HG03045 (cell line): ENCODE results near the gene RNF121.

Experiments used
- ATAC-seq: cut with Tn5 transposase; IDR thresholded peaks from one replicate; pipeline ENCODE4 v1.9.1; 2021; ENCODE audit warnings: mild to moderate bottlenecking, moderate library complexity; ENCODE audit not compliant: unreplicated experiment

Gene RNF121

DNA sequence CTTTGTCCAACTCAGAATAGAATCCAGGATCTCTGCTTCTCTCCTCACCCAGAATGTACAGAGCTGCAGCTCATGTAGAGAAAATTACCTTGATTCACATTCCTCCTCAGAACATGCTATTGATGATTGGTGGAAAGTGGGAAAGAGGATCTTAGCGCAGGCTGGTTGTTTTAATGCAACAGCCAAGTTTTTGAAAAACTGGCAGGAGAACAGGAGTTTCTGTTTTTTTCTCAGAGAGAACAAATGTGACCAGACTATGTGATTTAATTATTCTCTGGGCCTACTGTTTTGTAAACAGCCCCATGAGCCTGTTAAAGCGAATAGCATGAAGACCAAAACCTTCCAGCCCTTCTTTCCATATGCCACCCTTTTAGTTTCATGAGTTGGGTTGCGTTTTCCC lies 50.8 kb downstream of the RNF121 start:
- ATAC-seq, result no peak

DNA sequence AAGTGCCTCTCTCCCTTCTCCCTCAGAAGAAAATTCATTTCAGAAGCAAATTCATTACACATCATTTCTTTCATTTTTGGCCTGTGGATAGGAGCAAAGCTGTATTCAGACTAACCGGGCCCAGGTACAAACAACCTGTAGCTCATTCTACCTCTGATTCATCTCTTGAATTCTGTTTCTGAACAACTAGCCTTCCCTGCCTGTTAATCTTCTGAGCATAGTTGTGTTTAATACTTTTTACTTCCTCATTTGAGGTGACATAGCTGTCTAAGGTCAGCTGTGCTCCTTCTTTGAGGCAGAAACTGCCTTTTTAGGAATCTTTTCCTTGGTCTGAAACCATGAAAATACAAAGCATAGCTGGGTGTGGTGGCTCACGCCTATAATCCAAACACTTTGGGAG lies 57.3 kb downstream of the RNF121 start:
- ATAC-seq, result no peak

DNA sequence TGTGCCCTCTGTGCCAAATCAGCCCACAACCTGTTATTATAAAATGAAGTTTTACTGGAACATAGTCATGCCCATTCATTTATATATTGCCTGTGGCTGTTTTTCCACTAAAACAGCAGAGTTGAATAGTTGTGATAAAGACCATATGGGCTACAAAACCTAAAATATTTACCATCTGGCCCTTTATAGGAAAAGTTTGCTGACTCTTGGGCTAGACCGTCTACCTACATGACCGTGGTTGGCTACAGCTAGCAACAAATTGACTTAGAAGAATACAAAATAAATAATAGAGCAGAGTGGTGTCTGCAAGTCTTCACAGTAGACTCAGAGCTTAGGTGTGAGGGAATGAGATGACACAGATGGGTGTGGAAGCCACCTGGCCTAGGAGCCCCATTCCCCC lies 58.7 kb downstream of the RNF121 start:
- ATAC-seq, result no peak

DNA sequence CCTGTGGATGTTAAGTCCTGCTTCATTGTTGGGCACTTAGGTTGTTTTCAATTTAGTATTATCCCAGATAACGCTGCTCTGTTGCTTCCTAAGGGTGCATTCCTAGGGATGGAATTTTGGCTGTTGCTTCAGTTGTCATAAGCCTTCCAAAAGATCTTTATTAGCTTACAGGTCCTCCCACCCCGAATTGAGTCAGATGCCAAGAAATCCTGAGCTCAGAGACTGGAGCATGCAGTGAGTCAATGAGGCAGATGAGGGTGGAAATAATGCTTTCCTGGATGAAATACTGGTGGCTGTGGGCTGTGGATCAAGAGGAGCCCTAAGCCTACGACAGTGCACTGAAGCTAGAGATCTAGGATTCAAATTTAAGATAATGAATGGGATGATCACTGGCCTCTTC lies 59.2 kb downstream of the RNF121 start:
- ATAC-seq, result no peak

DNA sequence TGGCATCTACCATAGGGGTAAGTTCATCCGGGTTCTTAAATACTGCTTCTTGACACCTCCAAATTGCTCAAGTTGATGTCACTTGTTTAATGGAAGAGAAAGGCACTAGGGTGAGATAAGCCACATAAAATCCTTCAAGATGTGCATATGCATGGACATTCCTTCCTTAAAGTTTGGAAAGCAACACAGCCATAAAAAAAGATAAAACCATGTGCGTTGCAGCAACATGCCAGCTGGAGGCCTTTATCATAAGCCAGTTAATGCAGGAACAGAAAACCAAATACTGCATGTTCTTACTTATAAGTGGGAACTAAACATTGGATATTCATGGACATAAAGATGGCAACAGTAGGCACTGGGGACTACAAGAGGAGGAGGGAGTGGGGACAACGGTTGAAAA lies 61.9 kb downstream of the RNF121 start:
- no peak for ATAC-seq

DNA sequence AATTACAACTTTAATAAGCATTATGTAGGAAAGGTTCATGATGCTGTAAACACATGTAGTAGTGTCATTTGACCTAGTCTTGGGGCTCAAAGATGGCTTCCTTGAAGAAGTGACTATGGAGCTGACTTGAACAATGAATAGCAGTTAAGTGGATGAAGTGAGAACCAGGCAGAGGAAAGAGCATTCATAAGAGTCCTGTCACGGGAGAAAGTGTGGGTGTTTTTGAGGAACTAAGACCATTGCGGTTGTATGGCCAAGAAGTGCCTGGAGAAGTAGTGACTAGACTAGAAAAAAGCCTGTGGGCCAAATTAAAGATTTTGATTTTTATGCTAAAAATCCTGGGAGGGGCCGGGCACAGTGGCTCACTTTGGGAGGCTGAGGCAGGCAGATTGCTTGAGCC lies 62.6 kb downstream of the RNF121 start:
- peak; percentile 65 for ATAC-seq

DNA sequence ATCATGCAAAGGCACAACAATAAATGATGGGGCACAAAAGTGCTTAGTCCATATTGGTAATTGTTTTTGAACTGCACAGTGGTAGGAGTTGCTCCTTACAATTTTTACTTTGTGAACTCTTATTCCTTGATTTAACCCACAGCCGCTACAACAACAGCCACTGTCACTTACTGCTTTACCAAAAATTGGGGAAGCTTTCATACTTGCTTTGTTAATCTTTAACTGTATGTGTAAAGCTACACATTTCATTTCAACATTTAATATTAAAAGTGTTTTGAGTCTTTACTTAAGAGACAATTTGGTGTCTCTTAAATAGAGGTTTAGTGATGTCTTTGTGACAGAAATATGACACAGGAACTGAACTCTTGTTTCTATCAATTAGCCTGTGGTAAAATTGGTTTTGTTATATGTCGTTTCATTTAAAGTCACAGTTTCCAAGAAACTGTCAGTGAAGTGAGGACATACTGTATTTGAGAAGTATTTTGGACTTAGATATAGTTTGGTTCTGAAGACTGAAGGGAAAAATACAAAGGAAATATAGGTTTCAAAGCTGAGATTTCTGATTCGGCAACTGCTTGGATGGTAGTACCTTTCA lies 63.4 kb downstream of the RNF121 start:
- no peak for ATAC-seq

DNA sequence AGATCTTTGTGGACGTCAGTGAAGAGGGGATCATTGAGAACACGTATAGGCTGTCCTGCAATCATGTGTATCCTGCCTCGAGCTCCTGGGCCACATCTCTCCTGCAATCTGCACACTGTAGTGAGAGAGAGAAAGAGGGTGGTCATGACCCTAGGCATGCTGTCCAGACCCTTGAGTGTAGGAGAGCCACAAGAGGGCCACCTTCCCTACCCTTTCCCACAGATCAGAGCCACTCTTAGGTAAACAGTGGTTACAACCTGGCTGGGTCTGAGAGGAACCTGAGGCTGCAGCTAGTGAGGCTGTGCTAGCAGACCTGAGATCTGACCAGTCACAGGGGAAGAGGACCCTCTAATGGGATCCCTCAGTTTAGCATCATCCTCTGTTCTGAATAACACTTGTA lies 65.9 kb downstream of the RNF121 start:
- ATAC-seq, result no peak

DNA sequence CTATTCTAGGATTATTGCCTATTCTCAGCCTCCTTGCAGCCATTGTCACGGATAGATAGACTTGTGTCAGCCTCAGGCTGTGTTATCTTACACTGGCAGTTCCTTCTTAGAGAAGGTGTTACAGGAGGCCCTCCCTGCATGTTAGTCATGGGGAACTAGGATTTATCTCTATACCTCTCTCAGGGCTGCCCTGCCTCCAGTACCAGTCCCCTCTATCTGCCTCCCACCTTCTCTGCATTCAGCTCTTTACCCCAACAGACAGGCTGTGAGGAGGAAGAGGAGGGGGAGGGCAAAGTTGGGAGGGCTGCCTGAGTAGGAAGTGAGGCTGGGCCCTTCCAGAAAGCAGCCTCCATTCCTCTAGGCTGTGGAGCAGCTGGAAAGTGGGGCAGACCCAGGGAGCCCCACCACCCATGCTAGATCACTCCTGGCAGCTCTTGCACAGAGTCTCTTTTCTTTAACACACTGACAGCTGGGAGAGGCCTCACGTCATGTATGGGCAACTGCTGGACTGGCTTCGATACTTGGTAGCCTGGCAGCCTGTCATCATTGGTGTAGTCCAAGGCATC lies 67.0 kb downstream of the RNF121 start:
- no peak for ATAC-seq

DNA sequence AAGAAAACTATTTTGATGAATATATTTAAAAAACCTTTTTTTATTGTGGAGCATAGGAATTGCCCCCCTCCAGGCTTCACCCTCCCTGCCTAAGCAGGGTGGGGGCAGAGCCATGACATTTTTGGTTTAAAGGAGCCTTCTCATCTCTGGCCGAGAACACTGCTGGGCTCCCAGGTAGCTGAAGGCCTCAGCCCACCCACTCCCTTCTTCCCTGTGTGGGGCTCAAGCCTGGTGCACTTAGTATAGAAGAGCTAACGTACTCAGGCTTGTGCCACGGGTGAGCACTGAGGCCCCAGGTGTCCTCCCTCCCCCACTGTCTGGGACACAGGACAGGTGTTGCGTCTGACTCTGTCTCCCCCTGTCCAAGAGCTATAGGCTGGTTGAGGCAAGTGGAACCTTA lies 67.7 kb downstream of the RNF121 start:
- ATAC-seq, result no peak

DNA sequence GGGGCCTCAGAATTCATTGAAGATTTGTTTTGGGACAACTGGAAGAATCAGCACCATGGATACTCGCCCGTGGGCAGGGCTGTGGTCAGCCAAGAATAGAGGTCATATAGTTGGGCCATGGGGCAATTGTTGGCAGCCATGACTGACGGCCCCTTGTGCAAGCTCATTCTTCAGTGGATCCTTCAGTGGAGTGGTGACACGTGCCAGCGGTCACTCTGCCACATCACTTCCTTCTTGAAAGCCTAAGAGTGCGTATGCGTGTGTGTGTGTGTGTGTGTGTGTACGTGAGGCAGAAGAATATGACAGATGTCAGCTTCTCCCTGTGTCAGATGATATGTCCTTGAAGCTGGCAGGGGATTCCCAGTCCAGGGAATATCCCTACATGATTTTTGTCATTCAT lies 68.1 kb downstream of the RNF121 start:
- ATAC-seq, result no peak

DNA sequence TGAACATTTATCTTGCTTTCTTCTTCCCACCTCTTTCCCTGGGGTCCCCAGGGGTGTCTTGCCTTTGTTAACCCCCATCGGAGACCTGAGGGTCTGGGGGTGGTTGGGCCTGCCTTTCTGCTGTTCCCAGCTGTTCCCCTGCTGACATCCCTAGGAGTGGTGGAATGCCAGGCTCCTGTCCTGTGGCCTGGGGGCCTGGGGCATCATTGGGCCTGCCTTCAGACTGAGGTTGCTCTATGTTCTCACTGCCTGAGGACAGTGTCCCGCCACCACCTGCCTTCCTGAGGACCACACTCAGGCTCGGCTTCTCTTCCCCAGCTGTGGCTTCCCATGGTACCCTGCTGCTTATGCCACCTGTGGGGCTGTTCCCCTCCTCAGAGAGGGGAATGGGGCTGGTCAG lies 68.7 kb downstream of the RNF121 start:
- no peak for ATAC-seq

DNA sequence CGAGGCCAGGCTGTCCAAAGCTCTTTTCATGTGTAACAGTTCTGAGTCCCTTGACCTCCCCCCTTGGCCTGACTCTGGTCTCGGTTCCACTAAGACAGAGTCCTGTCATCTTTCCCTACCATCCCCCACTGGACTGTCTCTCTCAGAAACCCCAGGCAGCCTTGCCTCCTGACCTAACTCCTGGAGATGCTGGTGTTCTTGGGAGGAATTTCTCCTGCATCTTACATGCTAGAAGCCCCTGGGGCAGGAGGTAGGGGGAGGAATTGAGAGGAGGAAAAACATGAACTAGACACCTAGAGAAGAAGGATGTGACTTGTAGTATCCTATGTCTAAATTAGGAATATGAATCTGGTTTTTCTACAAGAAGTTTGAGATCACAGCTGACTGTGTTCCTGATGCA lies 69.2 kb downstream of the RNF121 start:
- no peak for ATAC-seq

DNA sequence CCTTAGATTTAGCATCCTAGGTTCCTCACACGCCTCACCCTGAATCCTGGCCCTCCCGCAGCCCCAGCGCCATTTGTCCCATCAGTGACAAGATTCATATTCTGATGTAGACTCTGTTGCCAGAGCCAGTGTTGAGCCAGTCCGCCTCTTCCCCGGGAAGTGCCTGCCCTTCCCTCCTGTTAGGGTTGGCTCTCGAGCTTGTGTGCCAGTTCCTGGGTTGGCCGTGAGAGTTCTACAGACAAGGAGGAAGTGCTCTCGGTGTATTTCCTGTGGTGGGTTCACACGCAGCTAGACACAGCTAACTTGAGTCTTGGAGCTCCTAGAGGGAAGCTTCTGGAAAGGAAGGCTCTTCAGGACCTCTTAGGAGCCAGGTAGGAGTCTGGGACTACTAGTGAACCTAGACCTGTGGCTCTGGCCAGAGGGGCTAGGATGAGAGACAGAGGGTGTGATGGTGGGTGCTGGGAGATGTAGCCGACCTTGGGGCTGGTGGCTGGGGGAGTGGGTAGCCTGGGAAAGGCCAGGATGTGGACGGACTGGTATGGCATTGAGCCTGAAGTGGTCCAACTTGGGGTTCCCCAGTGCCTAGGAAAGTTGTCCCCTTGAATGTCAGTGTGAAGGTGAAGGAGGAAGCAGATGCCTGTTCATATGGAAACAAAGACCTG lies 69.9 kb downstream of the RNF121 start, which contains the start of gene IL18BP:
Gene IL18BP, plus strand, starts transcription at position 261 of the 662 bp plus-strand sequence. CDS start 1,076 bp downstream, outside the sequence.
- no peak for ATAC-seq

DNA sequence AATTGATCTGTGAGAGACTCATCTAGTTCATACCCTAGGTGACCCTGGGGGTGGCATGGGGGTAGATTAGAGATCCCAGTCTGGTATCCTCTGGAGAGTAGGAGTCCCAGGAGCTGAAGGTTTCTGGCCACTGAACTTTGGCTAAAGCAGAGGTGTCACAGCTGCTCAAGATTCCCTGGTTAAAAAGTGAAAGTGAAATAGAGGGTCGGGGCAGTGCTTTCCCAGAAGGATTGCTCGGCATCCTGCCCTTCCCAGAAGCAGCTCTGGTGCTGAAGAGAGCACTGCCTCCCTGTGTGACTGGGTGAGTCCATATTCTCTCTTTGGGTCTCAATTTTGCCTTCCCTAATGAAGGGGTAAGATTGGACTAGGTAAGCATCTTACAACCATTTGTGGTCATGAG lies 70.5 kb downstream of the RNF121 start:
- no peak for ATAC-seq

DNA sequence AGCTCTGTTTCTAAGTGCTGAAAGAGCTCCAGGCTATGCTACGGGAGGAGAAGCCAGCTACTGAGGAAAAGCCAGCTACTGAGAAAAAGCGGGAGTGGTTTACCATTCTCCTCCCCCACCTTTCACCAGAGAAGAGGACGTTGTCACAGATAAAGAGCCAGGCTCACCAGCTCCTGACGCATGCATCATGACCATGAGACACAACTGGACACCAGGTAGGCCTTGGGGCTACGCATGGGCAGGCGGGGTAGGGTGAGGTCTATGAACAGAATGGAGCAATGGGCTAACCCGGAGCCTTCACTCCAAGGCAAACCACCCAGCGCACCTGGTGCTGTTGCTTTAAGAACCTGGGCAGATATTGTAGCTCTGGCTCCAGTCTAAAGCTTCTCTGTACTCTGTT lies 71.0 kb downstream of the RNF121 start:
- no peak for ATAC-seq

DNA sequence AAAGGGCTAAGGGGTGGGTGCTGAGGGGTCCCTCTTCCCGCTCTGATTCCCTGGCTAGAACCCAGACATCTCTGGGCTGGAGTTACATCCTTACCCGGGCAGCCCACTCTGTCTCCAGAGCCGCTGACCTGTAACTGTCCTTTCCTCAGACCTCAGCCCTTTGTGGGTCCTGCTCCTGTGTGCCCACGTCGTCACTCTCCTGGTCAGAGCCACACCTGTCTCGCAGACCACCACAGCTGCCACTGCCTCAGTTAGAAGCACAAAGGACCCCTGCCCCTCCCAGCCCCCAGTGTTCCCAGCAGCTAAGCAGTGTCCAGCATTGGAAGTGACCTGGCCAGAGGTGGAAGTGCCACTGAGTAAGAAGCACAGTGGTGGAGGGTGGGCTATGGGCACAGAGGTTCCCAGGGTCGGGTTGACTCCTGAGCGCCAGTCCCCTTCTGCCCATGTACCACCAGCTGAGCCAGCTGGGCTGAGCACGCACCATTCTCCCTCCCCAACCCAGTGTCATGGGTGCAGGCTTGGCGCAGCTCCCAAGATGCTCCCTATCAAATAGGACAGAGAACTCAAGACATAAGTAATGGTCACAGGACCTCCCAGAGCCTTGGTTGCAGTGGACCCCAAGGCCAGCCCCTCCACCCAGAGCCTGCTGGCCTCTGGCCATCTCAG lies 71.5 kb downstream of the RNF121 start:
- ATAC-seq, result no peak

DNA sequence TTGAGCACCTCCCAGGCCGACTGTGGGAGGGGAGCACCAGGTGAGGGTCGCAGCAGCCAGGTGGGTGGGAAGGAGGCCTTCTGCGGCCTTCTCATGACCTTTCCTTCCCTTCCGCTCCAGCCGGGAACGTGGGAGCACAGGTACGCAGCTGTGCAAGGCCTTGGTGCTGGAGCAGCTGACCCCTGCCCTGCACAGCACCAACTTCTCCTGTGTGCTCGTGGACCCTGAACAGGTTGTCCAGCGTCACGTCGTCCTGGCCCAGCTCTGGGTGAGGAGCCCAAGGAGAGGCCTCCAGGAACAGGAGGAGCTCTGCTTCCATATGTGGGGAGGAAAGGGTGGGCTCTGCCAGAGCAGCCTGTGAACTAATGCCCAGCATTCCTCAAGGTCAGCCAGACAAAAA lies 72.4 kb downstream of the RNF121 start:
- ATAC-seq, result no peak

DNA sequence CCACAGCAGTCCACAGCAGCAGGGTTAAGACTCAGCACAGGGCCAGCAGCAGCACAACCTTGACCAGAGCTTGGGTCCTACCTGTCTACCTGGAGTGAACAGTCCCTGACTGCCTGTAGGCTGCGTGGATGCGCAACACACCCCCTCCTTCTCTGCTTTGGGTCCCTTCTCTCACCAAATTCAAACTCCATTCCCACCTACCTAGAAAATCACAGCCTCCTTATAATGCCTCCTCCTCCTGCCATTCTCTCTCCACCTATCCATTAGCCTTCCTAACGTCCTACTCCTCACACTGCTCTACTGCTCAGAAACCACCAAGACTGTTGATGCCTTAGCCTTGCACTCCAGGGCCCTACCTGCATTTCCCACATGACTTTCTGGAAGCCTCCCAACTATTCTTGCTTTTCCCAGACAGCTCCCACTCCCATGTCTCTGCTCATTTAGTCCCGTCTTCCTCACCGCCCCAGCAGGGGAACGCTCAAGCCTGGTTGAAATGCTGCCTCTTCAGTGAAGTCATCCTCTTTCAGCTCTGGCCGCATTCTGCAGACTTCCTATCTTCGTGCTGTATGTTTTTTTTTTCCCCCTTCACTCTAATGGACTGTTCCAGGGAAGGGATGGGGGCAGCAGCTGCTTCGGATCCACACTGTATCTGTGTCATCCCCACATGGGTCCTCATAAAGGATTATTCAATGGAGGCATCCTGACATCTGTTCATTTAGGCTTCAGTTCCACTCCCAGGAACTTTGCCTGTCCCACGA lies 73.2 kb downstream of the RNF121 start:
- no peak for ATAC-seq

DNA sequence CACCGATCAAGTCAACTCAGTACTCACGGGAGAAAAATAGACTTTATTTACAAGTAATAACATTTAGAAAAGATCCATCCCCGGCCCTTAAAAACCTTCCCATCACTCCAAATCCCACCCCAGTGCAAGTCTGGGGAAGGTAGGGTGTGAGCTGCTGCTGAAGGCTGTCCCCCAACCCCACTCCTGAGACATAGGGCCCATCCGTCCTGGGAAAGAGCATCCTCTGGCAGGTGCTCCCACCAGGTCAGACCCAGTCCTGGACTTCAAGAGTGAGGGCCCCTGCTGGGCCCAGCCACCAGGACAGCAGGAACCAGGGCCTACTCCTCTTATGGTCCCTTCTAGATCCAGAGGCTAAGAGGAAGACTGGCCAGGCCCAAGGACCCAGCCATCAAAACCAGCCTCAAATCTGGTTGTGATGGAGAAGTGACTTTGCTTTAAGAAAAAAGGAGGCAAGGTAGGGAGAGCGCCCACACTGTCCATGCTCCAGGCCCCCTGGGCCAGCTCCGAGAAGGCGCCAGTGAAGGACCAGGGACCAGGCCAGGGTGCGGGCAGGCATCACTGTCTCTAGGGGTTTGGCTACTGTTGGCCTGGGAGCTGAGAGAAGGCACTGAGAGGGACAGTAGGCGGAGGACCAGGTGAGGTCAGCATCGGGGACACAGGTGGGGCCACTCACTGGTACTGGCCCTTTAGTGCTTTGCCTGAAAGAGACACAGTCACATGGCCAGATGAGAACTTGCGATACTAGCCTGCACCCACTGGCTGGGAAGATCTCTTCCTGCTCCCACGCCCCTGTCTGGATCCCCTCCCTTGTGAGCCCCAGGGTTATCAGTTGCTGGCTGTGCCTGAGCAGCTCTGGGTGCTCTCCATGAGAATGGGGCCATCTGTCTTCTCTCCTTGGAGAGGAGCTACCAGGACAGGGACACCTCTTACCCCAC lies 74.3 kb downstream of the RNF121 start:
- no peak for ATAC-seq
